ENCODE measurements around the gene METTL16. TPM values are rescaled to one million over a fixed set of nuclear protein-coding genes. Genes with fewer than 3 reads are reported as not detected.

METTL16 gene
- total RNA-seq, 1 donor from 2014 or later = 22.6 TPM

DNA sequence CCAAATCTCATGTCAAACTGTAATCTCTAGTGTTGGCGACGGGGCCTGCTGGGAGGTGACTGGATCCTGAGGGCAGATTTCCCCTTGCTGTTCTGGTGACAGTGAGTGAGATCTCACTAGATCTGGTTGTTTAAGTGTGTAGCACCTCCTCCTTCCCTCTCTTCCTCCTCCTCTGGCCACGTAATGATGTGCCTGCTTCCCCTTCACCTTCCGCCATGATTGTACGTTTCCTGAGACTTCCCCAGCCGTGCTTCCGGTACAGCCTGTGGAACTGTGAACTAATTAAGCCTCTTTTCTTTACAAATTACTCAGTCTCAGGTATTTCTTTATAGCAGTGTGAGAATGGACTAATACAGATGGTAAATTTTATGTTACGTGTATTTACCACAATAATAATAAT is 49.2 kb downstream of the METTL16 start:
- Mint-ChIP-seq H3K9me3 (ENCODE audit: unreplicated experiment) (no peaks in the 10 kb centered on the region), H3K27ac (ENCODE audit: unreplicated experiment) (no peak overlapping the region), H3K4me3 (ENCODE audit: unreplicated experiment) (no peak overlapping the region), H3K36me3 (ENCODE audit: unreplicated experiment) (no peaks in the 10 kb centered on the region), H3K4me1 (ENCODE audit: low read depth, unreplicated experiment) (no peaks in the 10 kb centered on the region), H3K27me3 (ENCODE audit: unreplicated experiment) (no peaks in the 10 kb centered on the region)
- TF ChIP-seq, protein P1, sequence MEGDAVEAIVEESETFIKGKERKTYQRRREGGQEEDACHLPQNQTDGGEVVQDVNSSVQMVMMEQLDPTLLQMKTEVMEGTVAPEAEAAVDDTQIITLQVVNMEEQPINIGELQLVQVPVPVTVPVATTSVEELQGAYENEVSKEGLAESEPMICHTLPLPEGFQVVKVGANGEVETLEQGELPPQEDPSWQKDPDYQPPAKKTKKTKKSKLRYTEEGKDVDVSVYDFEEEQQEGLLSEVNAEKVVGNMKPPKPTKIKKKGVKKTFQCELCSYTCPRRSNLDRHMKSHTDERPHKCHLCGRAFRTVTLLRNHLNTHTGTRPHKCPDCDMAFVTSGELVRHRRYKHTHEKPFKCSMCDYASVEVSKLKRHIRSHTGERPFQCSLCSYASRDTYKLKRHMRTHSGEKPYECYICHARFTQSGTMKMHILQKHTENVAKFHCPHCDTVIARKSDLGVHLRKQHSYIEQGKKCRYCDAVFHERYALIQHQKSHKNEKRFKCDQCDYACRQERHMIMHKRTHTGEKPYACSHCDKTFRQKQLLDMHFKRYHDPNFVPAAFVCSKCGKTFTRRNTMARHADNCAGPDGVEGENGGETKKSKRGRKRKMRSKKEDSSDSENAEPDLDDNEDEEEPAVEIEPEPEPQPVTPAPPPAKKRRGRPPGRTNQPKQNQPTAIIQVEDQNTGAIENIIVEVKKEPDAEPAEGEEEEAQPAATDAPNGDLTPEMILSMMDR (IDR thresholded peaks at IDR 0.05; ENCODE audit: partially characterized antibody, unreplicated experiment) = no peak
- DNase-seq = no peak

DNA sequence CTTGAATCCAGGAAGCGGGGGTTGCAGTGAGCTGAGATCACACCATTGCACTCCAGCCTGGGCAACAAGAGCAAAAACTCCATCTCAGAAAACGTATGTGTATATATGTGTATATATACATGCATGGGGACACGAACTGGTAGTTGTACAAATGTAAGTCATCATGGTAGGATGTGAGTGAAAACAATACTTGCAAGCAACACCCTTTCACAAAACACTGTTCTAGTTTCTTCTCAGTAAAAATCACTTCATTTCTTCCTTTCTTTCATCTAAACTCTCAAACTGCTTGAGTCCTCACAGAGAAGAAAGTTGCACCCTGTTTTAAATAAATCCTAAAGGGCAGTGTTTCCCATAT is 51.8 kb downstream of the METTL16 start:
- H3K27me3 Mint-ChIP-seq (ENCODE audit: unreplicated experiment) = no peaks in the 10 kb centered on the region
- H3K27ac Mint-ChIP-seq (ENCODE audit: unreplicated experiment) = no peak overlapping the region
- no peaks in the 10 kb centered on the region for H3K9me3 Mint-ChIP-seq (ENCODE audit: unreplicated experiment)
- no peaks in the 10 kb centered on the region for H3K36me3 Mint-ChIP-seq (ENCODE audit: unreplicated experiment)
- H3K4me3 Mint-ChIP-seq (ENCODE audit: unreplicated experiment) = no peak overlapping the region
- H3K4me1 Mint-ChIP-seq (ENCODE audit: low read depth, unreplicated experiment) = no peaks in the 10 kb centered on the region
- DNase-seq = no peak
- TF ChIP-seq, protein P1 (IDR thresholded peaks at IDR 0.05; ENCODE audit: partially characterized antibody, unreplicated experiment) = no peak

DNA sequence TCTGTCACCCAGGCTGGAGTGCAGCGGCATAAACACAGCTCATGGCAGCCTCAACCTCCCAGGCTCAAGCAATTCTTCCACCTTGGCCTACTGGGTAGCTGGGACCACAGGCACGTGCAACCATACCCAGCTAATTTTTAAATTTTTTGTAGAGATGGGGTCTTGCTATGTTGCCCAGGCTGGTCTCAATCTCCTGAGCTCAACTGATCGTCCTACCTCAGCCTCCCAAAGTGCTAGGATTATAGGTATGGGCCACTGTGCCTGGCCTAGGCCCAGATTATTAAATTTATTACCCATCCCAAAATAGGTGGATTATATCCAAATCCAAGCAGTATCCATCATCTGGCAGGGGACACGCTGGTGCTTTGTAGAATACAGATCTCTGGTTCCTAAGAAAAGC is 53.8 kb downstream of the METTL16 start:
- no peaks in the 10 kb centered on the region for H3K9me3 Mint-ChIP-seq (ENCODE audit: unreplicated experiment)
- H3K4me1 Mint-ChIP-seq (ENCODE audit: low read depth, unreplicated experiment) = no peaks in the 10 kb centered on the region
- no peak for DNase-seq
- no peak overlapping the region for H3K4me3 Mint-ChIP-seq (ENCODE audit: unreplicated experiment)
- H3K27me3 Mint-ChIP-seq (ENCODE audit: unreplicated experiment) = no peaks in the 10 kb centered on the region
- H3K27ac Mint-ChIP-seq (ENCODE audit: unreplicated experiment) = no peak overlapping the region
- no peaks in the 10 kb centered on the region for H3K36me3 Mint-ChIP-seq (ENCODE audit: unreplicated experiment)
- TF ChIP-seq, protein P1 (IDR thresholded peaks at IDR 0.05; ENCODE audit: partially characterized antibody, unreplicated experiment) = no peak

DNA sequence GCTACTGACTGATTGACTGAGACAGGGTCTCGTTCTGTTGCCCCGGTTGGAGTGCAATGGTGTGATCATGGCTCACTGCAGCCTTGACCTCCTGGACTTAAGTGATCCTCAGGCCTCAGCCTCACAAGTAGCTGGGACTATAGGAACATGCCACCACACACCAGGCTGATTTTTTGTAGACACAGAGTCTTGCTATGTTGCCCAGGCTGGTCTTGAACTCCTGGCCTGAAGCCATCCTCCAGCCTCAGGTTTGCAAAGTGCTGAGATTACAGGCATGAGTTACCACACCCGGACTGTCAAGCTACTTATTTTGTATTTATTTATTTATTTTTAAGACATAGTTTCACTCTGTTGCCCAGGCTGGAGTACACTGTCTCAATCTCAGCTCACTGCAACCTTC is 55.2 kb downstream of the METTL16 start:
- no peak overlapping the region for H3K27ac Mint-ChIP-seq (ENCODE audit: unreplicated experiment)
- H3K36me3 Mint-ChIP-seq (ENCODE audit: unreplicated experiment) = no peaks in the 10 kb centered on the region
- no peak for DNase-seq
- H3K4me1 Mint-ChIP-seq (ENCODE audit: low read depth, unreplicated experiment) = no peaks in the 10 kb centered on the region
- TF ChIP-seq, protein P1 (IDR thresholded peaks at IDR 0.05; ENCODE audit: partially characterized antibody, unreplicated experiment) = no peak
- H3K9me3 Mint-ChIP-seq (ENCODE audit: unreplicated experiment) = no peaks in the 10 kb centered on the region
- no peak overlapping the region for H3K4me3 Mint-ChIP-seq (ENCODE audit: unreplicated experiment)
- no peaks in the 10 kb centered on the region for H3K27me3 Mint-ChIP-seq (ENCODE audit: unreplicated experiment)

DNA sequence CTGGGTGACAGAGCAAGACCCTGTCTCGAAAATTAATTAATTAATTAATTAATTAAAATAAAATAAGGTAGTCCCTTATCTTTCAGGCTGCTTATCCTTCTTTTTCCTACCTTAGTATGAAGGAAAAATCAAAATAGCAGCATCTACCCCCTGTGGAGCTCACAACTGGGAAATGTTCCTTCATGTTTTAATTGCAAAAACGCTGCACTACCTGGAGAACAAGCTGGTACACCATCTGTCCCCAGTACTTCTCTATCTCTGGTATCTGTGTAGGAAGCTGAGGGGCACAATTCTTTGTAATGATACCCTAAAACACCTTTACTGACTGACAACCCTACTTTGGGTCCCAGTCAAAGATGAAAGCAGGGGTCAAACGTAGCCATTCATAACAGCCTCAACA is 55.7 kb downstream of the METTL16 start:
- Mint-ChIP-seq H3K36me3 (ENCODE audit: unreplicated experiment) (no peaks in the 10 kb centered on the region), H3K27ac (ENCODE audit: unreplicated experiment) (no peak overlapping the region), H3K4me1 (ENCODE audit: low read depth, unreplicated experiment) (no peaks in the 10 kb centered on the region), H3K27me3 (ENCODE audit: unreplicated experiment) (no peaks in the 10 kb centered on the region), H3K9me3 (ENCODE audit: unreplicated experiment) (no peaks in the 10 kb centered on the region), H3K4me3 (ENCODE audit: unreplicated experiment) (no peak overlapping the region)
- TF ChIP-seq, protein P1 (IDR thresholded peaks at IDR 0.05; ENCODE audit: partially characterized antibody, unreplicated experiment) = no peak
- no peak for DNase-seq

Measured in glutamatergic neuron (in vitro differentiated cells).